Epithelial cell of esophagus (primary cell): ENCODE measurements around the gene VRK3.
"Not testable (repeated sequence)": the region's sequence is repeated elsewhere in the genome, so short reads cannot be mapped to it uniquely, and the experiment has no call there.

Source experiments
- DNase-seq: peaks from one replicate; pipeline ENCODE4 v3.0.0; 2010; ENCODE audit warnings: low read depth
- H3K4me3 ChIP-seq: 2 replicates; pipeline ENCODE4 v1.5.1; 2011; ENCODE audit warnings: mild to moderate bottlenecking, low read length, control low read depth
- CTCF ChIP-seq: IDR thresholded peaks from 2 replicates; pipeline ENCODE4 v1.5.1; 2011; ENCODE audit warnings: low read depth, mild to moderate bottlenecking, low read length, control low read depth, inconsistent platforms; ENCODE audit not compliant: insufficient read depth; ENCODE audit errors: missing control alignments

The VRK3 gene

GRCh38 chr19:49950590-49950948 is 74.6 kb downstream of the VRK3 start:
- DNase-seq = no peak
- no peak for TF ChIP-seq CTCF
- no peak overlapping the region for H3K4me3 ChIP-seq

DNA sequence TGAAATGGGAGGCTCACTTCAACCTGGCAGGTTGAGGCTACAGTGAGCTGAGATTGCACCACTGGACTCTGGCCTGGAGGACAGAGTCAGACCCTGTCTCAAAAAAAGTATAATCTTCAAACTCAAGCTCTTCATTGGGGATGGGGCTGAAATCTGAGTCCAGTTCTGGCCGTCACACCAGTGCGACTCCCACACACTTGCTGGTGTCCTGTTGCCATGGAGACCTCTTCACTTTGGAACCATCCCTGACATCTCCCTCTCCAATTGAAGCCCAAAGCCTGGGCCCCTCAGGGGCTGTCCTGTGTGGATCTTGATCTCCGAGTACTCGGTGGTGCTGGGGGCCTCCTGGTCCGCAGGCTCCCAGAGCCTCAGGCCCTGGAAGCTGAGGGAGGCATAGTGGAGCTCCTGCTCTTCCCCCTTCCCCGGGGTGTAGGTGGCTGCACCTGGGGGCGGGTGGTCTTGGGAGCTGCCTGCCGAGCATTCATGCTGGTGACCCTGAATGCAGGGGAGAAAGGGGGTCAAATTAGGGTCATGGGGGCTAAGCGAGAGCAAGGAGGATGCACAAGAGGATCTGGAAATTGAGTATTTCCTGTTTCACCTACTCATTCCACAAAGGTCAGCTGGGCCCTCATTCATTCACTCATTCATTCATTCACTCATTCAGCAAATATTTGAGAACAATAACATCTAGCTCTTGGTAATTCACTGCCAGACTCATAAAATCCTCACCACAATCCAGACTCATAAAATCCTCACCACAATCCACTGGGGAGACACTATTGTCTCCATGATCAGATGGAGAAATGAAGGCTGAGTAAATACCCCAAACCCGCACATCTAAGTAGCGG is 75.2 kb downstream of the VRK3 start:
- no peak overlapping the region for H3K4me3 ChIP-seq
- no peak for DNase-seq
- no peak for TF ChIP-seq CTCF

- no peak for DNase-seq
- H3K4me3 ChIP-seq = no peak overlapping the region
- no peak for TF ChIP-seq CTCF
Measured at GRCh38 chr19:49946415-49946814, 78.8 kb downstream of the VRK3 start.

GRCh38 chr19:49944567-49944966 is 80.6 kb downstream of the VRK3 start:
- H3K4me3 ChIP-seq, DNase-seq: not testable (repeated sequence)

DNA sequence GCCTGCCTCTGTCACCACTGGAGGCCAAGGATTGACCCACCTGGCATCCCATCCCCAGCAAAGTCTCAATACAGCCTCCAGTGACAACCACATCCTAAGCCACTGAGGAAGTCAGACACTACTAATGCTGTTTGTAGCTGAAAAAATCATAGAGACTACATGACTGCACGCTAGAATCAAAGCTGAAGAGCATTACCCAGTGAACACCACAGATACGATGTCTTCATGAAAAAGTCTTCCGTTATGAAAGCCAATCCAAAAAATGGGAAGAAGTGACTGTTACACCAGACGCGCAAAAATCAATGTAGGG is 84.7 kb downstream of the VRK3 start:
- no peak for TF ChIP-seq CTCF
- H3K4me3 ChIP-seq = no peak overlapping the region
- no peak for DNase-seq

GRCh38 chr19:49939721-49940481 is 85.3 kb downstream of the VRK3 start:
- no peak for TF ChIP-seq CTCF
- H3K4me3 ChIP-seq = no peak overlapping the region
- DNase-seq = no peak

DNA sequence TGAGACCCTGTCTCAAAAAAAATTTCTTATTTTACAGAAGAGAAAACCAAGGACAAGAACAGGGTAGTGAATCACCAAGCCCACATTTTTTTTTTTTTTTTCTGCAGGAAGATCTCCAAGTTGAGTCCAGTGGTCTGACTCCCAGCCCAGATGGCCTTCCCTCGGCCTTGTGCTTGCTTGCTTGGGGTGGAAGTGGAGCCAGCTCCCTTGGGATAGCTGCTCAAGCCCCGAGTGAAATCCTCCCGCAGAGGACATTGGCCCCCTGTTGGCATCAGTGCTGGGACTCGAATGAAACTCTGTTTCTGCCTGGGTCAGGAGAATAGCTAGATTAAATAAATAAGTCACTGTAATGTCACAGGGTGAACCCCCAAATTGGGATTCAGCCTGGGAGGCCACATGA is 86.5 kb downstream of the VRK3 start:
- no peak for DNase-seq
- no peak overlapping the region for H3K4me3 ChIP-seq
- TF ChIP-seq CTCF = no peak
